Muscle of arm (tissue), 12 donors: ENCODE measurements around the gene SH2B3. TPM values are rescaled to one million over a fixed set of nuclear protein-coding genes. Genes with fewer than 3 reads are reported as not detected.

Experiments
- DNase-seq: peaks from one replicate; pipeline ENCODE4 v3.0.0-alpha.2; 2013
- polyA plus RNA-seq, 12 donors: library from polyadenylated mRNA; unstranded; fragments of 120-200 nt; gene quantifications; one replicate each; pipeline ENCODE4 v1.2.1, GENCODE V29; 2013; ENCODE audit not compliant: insufficient read length in 12 of 12

The SH2B3 gene
- polyA plus RNA-seq, 12 donors, result 13.5 to 20.7 (median 15.7) TPM; not detected in 1

DNA sequence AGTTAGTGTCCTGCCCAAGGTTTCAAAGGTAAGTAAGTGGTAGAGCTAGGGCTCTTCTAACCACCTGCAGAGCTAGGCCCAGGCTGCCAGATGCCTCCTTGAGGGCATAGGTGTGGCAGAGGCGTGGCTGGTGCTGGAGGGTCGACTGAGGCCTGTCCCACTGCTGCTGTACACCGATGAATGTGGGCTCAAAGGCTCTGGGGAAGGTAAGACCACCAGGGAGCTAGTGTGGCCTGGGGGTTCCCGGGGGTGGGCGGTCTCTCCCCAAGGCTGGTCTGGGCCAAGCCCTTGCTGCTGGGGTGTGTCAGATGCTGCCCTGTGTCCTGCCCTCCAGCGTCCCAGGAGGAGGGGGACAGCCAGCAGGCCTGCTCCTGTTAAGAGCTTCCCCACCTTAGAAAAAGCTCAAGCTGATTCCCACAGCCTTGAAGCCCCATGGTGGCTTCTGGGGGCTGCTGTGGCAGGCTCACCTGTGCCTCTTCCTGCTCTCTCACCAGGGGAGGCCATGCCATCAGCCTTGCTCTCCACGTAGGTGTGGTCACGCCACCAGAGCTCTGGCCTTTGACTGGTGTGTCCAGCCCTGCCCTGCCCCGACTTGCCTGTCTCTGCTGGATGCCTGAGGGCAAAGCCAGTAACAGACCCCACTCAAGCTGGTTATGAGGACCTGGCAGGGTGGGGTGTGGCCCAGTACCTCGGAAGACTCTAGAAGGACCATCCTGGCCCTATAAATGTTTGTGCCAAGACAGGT lies 36.8 kb downstream of the SH2B3 start:
- DNase-seq, result no peak

DNA sequence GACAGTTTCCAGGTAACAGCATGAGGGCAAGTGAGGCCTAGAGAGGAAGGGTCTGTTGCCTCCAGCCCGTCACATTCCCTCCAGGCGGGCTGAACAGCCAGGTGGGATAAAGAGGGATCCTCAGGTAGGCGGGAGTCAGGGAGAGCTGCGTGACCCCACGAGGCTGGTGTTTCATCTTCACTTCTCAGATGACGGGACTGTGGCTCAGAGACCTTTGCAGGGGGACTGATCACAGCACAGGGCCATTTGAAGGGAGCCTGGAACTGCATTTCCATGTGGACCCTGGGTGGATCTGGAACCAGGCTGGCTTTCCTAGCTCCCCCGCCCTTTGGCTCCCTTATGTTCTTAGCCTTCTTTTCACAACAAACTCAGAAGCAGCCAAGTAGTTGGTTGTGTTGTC lies 37.4 kb downstream of the SH2B3 start:
- DNase-seq, result no peak

DNA sequence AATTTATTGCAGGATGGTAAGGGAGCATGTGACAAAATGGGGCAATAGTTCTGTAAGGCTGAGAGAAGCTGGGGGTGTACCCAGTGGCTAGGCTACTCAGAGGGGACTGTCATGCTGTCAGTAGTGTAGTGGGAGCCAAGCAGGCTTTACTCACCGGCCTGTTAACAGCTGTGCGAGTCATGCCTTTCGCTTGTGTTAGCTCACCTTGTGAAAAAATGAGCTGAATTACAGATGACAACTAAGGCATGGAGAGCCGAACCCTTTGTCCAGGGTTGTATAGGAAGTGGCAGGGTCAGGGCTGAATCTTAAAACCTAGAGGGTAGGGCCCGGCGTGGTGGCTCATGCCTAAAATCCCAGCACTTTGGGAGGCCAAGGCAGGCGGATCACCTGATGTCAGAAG lies 37.9 kb downstream of the SH2B3 start:
- DNase-seq, result no peak

DNA sequence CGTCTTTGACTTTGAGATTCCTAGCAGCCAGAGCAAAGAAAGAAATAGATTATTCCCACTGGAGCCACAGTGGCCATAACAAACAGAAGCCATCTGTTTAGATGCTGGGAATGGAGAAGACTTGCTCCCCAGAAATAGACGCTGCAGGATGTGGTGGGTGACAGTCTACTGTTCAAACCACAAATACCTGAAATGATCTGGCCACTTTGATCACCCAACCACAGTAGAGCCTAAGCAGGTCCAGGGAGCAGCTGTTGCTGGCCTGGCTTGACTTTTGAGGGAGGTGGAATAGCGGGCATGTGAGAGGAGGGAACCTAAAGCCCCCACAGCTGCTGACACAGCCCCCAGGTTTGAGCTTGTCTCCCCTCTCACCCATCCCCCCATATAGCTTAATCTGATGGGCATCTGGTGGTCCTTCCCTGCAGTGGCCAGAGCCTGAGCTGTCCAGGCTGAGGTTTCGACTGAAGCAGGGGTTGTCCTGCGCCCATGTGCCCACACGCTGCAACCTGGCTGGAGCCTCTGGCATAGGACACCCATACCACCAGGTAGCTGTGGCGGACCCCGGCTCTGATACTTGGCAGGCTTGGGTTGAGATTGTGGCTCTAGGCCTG lies 38.7 kb downstream of the SH2B3 start:
- DNase-seq, result no peak

DNA sequence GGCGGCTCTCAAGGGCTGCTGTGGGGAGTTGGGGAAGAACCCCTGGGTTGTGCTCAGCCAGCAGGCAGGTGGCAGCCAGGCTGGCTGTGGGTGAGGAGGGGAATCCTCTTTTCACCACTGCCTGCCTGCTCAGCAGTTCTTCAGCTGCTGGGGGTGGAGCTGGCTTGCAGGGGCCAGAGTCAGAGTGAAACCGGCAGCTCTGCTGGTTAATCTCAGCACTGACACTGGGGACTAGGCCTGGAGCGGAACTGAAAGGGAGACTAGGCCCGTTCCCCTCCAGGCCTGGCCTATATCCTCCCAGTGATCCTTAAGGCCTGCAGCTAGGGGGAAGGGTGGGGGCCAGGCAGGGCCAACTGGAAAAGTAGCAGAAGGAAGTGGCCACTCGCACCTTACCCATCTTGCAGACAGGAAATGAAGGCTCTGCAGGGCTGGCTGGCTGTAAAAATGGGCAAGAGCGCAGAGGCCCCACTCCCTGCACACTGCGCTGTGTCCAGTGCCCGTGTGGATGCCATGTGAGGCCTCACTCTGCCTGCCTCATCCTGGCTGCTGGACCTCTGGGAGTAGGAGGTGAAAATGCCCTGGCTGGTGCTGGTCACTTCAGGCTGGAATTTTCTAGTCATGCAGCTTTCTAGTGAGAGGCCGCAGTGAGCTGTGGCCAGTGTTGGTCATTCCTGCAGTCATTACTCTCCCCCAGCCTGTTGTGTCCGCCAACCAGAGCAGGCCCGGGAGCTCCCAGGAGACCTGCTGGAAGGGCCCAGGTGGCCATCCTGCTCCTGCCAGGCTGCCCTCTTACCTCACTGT lies 39.4 kb downstream of the SH2B3 start:
- DNase-seq, result peak; percentile 61

DNA sequence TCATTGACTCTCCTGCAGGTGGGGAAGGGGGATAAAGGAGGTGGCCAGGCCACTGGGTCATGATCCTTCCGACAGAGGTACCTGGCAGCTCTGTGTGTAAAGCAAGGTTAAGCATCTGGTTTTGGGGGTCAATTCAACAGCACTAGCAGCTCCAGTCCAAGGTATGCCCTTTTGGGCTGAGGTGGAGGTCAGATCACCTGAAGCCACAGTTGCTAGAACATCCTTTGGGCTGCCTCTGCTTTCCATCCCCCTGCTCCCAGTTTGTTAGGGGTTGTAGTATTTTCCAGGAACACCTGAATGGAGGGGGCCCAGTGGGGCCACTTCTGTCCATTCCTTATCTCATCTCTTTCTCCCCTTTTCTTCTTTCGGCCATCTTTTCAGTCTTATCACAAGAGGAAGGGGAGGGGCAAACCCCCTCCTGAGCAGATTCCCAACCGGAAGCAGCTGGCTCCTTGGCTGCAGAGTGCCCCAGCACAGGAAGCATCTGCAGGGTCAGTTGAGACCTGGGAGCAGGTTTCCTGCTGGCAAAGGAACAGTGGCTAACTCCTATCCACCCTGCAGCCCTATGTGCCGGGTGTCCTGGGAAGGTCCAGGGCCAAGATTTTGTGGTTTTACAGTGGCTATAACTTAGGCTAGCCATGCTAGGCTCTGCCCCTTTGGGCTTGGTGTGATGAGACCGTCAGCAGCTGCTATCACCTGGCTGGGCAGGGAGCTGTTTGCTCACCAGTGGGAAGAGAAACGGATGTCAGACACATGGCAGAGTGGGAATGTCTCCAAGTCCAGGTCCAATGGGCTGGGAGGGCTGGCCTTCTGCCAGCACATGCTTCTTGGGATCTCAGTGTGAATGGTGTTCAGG lies 40.2 kb downstream of the SH2B3 start:
- DNase-seq, result no peak

DNA sequence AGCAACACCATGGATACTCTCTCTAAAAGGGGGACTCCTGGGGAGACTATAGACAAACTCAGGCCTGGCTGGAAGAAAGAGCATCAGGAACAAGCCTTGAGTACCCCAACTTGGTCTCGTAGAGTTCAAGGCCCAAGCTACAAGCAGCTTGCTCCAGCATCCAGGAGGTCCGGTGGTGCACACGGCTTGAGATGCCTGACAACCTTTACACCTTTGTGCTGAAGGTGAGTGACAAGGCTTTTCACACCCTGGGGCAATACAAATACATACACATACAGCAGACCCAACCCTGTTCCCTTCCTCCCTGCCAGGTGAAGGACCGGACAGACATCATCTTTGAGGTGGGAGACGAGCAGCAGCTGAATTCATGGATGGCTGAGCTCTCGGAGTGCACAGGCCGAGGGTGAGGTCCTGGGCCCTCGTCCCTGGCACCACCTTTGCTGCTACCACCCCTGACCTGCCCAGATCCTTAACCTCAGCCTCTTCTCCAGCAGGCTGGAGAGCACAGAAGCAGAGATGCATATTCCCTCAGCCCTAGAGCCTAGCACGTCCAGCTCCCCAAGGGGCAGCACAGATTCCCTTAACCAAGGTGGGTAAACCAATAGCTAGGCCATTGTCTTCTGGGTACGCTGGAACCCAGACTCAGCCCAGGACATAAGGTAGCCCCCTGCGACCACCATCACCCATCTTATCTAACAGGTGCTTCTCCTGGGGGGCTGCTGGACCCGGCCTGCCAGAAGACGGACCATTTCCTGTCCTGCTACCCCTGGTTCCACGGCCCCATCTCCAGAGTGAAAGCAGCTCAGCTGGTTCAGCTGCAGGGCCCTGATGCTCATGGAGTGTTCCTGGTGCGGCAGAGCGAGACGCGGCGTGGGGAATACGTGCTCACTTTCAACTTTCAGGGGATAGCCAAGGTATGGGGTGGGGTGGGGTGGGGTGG lies 41.2 kb downstream of the SH2B3 start:
- DNase-seq, result no peak

DNA sequence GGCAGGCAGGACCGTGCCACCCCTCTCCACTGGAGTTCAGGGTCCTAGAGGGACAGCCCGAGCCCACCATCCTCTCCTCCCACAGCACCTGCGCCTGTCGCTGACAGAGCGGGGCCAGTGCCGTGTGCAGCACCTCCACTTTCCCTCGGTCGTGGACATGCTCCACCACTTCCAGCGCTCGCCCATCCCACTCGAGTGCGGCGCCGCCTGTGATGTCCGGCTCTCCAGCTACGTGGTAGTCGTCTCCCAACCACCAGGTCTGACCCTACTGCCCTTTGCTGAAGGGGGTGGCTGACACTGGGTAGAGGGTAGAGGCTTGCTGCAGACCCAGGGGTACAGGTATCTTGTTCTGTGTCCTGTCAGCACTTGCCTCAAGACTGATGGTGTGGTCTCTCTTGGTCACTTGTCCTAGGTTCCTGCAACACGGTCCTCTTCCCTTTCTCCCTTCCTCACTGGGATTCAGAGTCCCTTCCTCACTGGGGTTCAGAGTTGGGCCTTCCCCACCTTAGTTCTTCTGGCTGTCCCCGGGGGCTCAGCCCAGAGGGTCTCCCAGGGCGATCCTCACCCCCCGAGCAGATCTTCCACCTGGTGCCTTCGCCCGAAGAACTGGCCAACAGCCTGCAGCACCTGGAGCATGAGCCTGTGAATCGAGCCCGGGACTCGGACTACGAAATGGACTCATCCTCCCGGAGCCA lies 42.0 kb downstream of the SH2B3 start:
- DNase-seq, result no peak

DNA sequence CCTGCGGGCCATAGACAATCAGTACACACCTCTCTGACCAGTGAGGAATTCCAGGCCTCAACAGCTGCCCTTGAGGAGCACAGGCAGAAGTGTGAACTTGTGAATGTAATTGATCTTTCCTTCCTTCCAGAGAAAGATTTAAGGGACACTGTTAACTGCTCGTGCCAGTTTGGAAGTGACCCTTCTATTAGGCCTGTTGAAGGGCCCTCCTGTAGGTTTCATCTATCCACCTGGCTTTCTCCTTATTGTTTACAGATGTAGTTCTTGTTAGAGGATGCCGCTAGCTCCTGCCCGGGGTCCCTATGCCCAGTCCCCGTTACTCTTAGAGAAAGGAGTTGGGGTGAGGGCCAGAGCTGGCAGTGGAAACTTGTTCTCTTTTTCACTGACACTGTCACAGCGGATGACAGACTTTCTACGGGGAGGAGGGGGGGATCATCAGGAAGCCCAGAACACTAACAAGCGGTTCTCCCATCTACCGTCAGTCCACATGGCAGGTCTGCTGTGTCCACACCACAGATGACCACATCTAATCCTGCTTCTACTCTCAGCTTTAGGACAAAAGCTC lies 42.6 kb downstream of the SH2B3 start:
- no peak for DNase-seq

DNA sequence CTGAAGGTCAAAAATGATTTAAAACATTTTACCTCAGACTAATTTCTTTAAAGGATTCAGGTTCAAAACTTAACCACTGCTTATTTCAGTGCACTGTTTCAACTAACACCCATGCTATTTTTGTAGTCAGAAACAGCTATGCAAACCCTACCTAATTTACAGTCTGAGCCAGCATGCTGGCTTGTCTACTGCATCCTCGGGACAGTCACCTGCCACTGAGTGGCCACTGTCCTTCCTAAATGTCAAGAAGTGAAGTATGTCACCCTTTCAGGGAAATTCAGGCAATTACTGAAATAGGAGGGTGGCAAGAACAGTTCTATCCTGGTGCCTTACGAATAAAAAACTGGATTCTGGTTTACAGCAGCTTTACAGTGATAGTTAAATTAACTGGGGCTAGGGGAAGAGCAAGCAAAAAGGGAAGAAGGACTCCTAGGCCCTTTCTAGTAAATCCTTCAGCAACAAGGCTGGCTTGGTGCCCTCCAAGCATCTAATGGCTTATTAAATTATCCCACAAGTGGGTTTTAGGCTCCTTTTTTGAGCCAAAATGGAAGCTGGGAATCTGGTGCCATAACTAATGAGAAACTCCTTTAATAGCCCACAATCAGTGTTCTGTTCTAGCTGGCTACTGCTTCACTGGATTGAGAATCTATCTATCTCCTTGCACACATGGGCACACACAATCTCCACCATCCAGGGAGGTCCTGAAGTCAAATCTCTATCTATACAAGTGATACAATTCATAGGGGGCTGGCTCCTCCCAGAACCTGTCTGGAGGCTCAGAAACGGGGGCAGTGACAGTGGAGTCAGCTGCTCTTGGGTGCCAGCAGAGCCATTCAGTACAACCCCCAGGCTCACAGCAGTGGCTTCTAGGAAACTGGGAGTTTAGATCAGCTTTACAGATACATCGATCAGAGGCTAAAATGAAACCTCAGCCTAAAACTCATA lies 43.4 kb downstream of the SH2B3 start:
- no peak for DNase-seq

DNA sequence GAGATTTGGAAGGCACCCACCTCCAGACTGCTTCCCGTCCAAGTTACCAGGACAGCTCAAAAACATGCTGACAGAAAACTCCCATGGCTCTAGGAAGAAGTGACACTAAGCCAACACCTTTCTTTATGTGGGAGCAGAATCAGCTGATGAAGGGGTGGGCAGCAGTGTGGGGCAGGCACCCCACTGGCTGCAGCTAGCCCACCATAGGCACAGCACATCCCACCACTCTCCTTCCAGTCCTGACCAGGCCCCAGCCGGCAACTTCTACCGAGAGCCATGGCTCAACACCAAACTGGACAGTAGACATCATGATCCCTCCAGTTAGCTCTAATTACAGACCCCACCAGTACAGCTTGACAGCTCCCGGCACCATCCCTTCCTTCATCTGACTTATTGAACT lies 45.0 kb downstream of the SH2B3 start:
- no peak for DNase-seq

DNA sequence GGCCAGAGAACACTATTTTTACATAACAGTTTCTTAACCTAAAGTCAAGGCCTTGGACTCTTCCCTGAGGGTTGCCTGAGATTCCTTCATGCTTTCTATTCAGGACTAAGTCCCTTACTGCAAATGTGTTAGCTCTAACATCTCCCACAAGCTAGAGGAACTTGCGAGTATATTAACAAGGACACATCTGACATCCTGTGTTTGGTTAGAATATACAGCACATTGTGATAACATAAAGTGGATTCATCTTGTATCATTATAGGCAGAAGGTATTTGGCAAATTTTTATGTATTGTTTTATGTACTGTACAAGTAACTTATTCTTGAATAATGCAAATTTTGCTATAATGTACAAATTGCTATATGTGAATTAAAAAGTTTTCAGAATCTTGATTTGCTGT lies 45.5 kb downstream of the SH2B3 start:
- no peak for DNase-seq

DNA sequence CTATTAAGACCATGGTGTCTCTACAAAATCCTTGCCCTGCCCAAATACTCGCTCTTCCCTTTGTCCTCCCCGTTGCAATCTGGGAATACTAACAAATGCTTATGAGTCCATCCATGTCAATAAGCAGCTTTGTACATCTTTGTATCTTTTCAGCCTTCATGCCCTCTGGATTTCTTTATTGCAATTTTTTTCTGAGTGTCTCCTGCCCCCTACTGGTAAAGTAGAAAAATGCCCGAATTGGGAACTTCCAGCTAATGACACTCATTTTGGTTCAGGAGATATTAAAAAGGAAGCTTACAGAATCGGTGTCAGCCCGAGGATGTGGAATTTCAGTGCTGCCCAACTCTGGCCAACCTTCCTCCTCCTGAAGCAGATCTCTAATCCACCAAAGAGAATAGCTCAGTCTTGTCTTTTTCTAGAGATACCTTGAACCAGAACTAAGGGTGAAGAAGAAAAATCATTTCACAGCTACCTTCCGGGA lies 46.0 kb downstream of the SH2B3 start:
- no peak for DNase-seq

DNA sequence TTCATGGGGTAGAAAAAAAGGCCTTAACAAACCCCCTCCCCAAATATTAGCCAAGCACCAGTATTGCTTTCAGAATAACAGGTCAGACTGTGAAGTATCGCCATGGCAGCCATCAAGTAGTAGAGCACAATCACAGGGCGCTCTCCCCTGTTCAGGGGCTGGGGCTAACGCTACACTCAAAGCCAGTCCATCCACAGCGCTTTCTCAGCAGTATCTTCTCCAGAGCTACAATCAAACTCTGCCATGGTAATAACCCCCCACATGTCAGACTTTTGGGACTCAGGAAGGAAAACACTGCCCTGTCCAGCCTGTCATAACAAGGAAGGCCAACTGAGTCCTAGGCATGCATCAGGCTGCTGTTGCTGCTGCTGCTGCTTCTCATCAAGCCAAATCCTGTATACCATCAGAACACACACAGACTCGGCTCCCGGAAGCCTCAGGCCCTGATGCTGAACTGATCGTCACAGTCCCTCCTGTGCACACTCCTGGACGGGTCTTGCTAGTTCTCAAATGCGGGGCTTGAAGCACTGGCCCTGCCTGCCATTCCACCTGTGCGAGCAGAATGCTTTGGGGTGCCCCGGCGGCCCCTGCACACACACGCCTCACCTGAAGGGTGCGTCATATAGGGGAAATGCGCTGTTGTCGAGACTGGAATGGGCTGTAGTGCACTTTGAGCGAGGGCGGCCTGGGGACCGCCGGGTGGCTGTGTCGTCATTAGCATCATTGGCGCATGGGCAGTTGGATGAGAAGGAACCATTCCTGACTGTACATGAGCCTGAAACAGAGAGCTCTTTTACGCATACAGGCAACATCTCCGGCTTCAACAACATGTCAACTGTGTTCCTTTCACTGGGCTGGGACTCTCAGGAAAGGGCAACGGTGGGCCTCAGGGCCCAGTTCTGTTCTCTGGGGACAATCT lies 47.6 kb downstream of the SH2B3 start:
- DNase-seq, result no peak

DNA sequence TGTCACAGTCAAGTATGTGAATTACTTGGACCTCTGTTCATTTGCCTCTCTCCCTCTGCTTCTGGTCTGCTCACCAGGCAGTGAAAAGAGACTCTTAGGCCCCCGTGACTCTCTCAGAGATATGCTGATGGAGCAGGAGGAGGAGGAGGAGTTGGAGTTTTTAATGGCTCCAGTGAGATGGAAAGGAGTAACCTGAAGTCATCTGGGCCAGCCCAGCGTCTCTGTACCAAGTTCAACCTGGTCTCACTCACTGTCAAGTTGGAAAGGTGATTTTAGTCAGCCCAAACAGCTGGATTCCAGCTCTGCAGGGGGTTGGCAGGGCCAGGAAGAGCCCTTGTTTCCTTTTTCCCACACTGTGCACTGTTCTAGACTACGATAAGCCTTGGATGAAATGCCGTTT lies 48.6 kb downstream of the SH2B3 start:
- DNase-seq, result no peak

DNA sequence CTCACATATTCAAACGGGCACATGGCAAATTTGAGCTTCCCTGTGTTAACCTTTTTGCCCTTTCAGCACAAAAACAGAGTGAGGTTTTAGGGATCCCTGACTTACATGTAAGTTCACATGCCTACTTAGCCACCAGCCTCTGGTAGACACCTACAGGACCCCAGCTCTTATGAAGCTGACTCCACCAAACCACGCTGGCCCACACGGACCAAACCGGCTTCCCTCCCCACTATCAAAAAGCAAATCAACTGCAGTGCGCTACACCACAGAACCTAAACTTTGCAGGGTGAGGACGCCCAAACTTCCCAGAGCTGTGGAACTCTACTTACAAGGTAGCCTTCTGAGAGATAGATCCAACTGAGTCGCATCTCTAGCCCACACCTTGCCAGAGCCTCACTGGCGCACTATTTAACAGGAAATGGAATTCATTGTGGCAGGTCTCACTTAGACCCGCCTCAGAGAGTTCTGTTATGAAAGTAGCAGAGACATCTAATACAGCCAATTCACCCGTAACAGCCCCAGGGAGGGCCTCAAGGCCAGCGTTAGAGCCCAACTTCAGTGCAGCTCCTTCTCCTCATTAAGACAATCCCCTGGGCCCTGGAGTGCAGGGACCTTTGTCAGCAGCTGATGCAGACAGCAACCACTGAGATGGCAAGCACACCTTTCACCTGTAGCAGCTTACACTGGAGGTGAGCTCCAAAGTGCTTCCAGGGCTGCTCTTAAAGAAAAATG lies 49.2 kb downstream of the SH2B3 start:
- DNase-seq, result no peak
